Vagina (tissue), 2 donors: ENCODE results near the gene APH1A.

Experiments used
- CTCF ChIP-seq, 3 experiments: fragments of 450-650 bp in 2 of 3; fragments of 200-600 bp in 1 of 3; sonication (generic) in 1 of 3; IDR thresholded peaks; one replicate each; pipeline ENCODE4 v1.5.1; 2017 to 2019; ENCODE audit warnings: antibody characterized with exemption in 3 of 3, mild to moderate bottlenecking in 2 of 3, moderate library complexity in 2 of 3
- POLR2A ChIP-seq, 2 donors: fragments of 450-650 bp; IDR thresholded peaks; one replicate each; pipeline ENCODE4 v1.6.1; 2017; ENCODE audit warnings: antibody characterized with exemption in 2 of 2, mild to moderate bottlenecking in 2 of 2, moderate library complexity in 2 of 2
- POLR2AphosphoS5 ChIP-seq, 2 donors: sonication (generic); formaldehyde crosslinking; IDR thresholded peaks; one replicate each; pipeline ENCODE4 v1.9.0; 2017; ENCODE audit warnings: antibody characterized with exemption in 2 of 2, mild to moderate bottlenecking in 2 of 2, low read depth in 1 of 2; ENCODE audit not compliant: insufficient read depth in 1 of 2

- TF ChIP-seq CTCF (IDR thresholded peaks at IDR 0.05) (no peak), POLR2A (IDR thresholded peaks at IDR 0.05) (no peak), POLR2AphosphoS5 (IDR thresholded peaks at IDR 0.05; ENCODE audit: insufficient read depth in 1 of 2, low read depth in 1 of 2) (no peak)
These were observed 34.6 kb downstream of the APH1A start for GRCh38 chr1:150234309-150234565.
